GM19099 (cell line): Measurements from ENCODE around the gene TRMU.
A peak's percentile ranks its signal among the peaks of the same experiment; 100 is the strongest.

Source experiments
- POLR2A ChIP-seq: IDR thresholded peaks from 3 replicates; pipeline ENCODE4 v1.6.1; 2011; ENCODE audit warnings: low read depth; ENCODE audit not compliant: insufficient read length; ENCODE audit errors: extremely low read depth

Gene TRMU, protein sequence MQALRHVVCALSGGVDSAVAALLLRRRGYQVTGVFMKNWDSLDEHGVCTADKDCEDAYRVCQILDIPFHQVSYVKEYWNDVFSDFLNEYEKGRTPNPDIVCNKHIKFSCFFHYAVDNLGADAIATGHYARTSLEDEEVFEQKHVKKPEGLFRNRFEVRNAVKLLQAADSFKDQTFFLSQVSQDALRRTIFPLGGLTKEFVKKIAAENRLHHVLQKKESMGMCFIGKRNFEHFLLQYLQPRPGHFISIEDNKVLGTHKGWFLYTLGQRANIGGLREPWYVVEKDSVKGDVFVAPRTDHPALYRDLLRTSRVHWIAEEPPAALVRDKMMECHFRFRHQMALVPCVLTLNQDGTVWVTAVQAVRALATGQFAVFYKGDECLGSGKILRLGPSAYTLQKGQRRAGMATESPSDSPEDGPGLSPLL

DNA sequence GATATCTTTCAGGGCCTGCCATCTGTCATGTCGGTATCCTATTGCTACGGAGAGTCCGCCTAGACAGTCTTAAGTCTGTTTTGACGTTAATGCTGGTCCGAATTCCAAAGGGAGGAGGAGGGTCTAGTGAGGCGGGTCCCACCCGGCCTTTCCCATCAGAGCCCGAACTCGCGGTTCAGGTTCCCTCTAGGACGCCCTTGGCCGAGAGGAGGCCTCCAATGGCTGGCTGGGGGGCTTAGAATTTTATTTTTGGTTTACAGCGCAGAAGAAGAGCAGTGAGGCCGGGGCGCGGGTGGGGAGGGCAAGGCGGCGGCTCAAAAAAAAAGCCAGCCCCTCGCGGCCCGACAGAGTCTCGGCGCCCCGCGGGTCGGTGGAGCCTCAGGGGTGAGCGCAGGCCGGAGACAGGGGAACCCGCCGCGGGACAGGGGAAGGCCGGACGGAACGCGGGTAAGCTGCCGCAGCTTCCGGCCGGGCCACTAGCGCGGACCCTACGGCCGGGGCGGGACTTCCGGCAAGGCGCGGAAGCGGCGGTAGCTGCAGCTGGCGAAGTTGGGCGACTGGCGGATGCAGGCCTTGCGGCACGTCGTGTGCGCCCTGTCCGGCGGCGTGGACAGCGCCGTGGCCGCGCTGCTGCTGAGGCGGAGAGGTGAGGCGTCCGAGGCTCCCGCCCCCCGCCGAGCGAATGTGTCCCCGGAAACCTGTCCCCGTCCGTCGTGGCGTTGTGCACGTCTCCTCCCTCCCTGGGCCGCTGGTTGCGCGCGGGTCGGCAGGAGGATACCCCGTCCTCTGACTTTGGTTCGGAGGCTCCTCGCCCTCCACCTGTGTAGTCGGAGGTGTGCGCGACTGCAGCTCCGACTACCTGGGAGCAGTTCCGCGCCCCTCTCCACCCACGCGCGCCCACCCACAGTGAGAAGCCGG is at the start of gene TRMU:
Gene TRMU (plus strand): TSS at position 514 of the 918 bp plus-strand sequence. CDS start 51 bp downstream, at position 565.
- peak; percentile 82 for TF ChIP-seq POLR2A

- no peak for TF ChIP-seq POLR2A
Observed at GRCh38 chr22:46286006-46286405, 49.5 kb upstream of the TRMU start.

- no peak for TF ChIP-seq POLR2A
Observed at GRCh38 chr22:46286941-46287872, 48.3 kb upstream of the TRMU start.

GRCh38 chr22:46287873-46288751 is 47.4 kb upstream of the TRMU start:
- peak; percentile 89 for TF ChIP-seq POLR2A

DNA sequence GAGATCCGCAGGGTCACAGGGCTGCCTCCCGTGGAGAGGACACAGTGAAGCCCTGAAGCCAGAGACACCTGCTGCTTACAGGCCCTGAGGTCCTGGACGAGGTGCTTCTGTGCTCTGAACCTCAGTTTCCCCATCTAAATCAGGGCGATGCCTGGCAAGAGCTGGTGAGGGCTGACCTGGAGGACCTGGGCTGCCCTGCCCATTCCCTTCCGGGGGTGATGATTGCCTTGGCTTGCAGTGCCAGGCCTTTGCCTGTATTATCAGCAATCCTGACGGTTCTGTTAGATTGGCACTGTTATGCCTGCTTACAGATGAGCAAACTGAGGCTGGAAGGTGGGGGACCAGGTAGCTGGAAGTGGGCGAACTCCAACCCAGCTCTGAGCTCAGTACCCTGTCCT is 46.7 kb upstream of the TRMU start:
- TF ChIP-seq POLR2A, result no peak

DNA sequence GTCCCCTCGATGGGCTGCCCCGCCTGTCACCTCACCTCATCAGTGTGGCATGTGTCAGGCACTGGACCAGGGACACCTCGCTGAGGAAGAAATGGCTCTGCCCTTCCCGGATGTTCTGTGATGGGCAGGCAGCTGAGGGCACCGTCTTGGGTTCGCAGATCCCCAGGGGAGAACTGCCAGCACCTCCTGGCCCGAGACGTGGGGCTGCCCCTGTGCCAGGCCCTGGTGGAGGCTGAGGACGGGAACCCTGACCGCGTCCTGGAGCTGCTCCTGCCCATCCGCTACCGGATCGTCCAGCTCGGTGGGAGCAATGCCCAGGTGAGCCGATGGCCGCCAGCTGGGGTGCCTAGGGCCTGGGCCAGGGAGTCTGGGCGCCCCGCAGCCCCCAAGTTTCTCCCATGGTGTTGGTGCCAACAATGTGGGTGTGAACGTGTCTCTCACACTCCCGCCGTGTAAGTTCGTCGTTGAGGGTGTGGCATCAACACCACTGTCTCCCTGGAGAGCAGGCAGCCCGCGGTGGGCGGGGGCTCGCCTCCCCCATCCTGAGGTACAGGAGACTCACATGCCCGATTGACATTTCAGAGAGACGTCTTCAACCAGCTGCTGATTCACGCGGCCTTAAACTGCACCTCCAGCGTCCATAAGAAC is 46.1 kb upstream of the TRMU start:
- TF ChIP-seq POLR2A, result no peak

DNA sequence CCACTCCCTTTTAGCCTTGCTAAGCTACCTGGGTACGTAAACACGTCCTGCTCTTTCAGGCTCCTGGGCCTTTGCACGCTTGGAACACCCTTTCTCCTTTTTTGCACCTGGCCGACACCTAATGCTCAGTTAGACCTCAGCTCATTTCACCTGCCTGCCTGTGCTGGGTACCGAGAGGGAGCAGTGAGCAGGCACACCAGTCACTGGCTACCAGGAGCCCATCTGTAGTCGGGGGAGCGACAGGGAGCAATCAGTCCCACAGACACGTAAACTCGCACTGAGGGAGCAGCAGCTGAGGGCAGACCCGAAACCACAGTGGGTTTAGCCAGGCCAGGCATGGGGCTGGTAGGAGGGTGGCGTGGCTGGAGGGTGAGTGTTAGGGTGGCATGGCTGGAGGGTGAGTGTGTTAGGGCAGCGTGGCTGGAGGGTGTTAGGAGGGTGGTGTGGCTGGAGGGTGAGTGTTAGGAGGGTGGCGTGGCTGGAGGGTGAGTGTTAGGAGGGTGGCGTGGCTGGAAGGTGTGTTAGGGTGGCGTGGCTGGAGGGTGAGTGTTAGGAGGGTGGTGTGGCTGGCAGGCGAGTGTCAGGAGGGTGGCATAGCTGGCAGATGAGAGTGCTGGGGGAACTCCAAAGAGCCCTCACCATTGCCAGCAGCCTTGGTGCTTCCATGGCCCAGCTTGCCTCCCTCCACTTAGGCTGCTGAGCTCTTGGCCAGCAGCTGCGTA is 45.2 kb upstream of the TRMU start:
- TF ChIP-seq POLR2A, result no peak

DNA sequence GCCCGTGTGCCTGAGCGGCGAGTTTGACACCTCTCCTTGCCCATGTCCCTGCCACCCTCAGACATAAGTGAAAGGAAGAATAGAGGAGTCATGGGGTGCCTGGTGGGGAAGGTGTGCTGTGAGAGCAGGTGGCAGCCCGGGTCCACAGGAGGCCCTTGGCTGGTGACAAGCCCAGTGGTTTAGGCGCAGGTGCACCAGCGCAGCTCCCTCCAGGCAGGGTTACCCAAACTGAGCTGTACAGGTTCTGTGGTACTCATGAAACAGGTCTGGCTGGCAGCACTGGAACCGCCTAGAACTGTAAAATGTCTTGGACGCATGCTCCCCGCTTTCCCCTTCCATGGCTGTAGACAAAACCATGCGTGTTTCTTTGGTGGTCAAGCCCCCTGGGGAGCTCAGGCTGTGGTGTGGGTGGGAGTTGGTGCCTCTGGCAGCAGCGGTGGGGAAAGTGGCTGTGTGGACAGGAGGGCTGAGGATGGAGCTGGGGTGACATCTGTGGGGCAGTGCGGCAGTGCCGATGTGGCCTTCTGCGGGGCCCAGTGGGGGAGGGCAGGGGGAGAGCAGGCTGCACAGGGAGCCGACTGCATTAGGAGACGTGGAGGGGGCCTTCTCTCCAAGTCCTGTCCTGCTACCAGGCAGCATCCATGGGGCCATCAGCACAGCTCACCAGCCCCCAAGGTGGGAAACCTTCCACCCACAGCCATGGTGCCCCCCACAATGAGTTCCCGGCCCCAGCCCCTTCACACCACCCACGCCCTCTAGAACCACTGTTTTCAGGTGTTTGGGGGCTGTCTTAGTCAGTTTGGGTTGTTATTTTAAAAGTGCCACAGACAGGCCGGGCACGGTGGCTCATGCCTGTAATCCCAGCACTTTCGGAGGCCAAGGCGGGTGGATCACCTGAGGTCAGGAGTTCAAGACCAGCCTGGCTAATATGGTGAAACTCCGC is 44.4 kb upstream of the TRMU start:
- no peak for TF ChIP-seq POLR2A

DNA sequence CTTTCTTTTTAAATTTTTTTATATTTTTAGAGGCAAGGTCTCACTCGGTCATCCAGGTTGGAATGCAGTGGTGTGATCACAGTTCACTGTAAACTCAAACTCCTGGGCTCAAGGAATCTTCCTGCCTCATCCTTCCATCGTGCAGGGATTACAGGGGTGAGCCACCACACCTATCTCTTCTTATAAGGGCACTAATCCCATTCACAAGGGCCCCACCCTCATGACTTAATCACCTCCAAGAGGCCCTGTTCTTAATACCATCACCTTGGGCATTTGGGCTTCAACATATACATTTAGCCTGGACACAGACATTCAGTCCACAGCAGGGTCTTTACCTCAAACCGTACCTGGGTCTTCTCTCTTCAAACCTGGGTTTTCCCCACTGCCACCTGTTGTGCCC is 43.3 kb upstream of the TRMU start:
- no peak for TF ChIP-seq POLR2A

DNA sequence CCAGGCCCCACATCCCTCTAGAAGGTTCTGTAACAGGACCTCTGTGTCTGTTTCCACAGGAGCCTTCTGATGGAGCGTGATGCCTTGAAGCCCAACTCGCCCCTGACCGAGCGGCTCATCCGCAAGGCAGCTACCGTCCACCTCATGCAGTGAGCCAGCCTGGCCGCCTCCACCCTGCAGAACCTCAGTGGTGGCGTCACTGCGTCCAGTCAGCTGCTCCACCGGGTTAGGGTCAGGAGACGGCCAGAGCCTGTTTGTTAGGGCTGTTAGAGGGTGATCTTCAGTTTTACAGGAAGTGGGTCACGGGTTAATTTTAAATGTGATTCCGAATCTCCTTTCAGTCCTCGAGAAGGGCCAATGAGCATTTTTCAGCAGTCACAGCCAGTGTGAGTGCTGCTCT is 42.8 kb upstream of the TRMU start:
- no peak for TF ChIP-seq POLR2A

DNA sequence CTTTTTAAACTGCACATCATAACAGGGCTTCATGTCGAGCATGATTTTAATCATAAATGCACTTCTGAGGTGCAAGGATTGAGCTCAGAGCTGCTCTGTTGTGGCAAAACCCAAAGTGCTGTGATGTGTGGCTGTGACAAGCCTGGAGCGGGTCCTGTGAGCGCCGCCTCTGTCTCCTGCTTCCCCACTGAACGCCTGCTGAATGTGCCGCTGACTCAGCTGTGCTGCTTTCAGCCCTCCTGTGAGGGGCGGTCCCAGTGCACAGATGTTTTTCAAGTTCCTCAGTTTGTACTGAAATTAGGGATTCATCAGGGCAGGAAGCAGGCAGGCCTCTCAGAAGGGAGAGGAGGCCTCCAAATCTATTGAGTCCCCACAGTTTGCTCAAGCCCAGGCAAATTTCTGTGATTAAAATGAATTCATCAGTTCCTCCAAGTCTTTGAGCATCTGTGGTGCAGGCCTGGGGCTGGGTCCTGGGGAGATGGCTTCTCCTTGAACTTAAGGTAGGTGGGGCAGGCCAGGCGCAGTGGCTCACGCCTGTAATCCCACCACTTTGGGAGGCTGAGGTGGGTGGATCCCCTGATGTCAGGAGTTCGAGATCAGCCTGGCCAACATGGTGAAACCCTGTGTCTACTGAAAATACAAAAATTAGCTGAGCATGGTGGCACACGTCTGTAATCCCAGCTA is 41.8 kb upstream of the TRMU start:
- TF ChIP-seq POLR2A, result no peak
